Measurements from ENCODE around the gene PRKN.

Gene PRKN

GRCh38 chr6:162237331-162237730 is 490.2 kb downstream of the PRKN start:
- no peaks in the 10 kb centered on the region for H3K9me3 Mint-ChIP-seq
- H3K4me3 Mint-ChIP-seq = no peak overlapping the region
- no peak overlapping the region for H3K27ac Mint-ChIP-seq
- no peaks in the 10 kb centered on the region for H3K4me1 Mint-ChIP-seq (ENCODE audit: low read depth)
- no peak for DNase-seq
- H3K36me3 Mint-ChIP-seq (ENCODE audit: low read depth) = no peaks in the 10 kb centered on the region
- H3K27me3 Mint-ChIP-seq = no peaks in the 10 kb centered on the region

DNA sequence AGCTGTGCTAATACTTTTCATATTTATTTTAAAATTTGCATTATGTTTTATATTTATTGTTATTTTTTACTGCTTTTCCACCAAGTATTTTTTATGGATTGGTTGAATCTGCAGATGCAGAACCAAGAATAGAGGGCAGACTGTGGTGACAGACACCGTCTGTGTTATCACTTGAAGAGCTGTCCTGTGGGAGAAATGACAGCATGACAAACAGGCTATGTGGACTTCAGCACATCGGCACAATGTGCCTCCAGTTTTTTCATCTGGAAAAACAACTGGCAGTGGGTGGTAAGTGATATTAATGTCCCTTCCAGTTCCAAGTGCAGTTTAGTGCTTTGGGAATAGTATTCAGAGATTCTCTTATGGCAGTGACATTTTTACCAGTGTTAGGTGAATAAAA is 492.9 kb downstream of the PRKN start:
- DNase-seq = no peak
- Mint-ChIP-seq H3K27ac (no peak overlapping the region), H3K36me3 (ENCODE audit: low read depth) (no peaks in the 10 kb centered on the region), H3K4me1 (ENCODE audit: low read depth) (no peaks in the 10 kb centered on the region), H3K4me3 (no peak overlapping the region), H3K9me3 (no peaks in the 10 kb centered on the region), H3K27me3 (no peaks in the 10 kb centered on the region)

DNA sequence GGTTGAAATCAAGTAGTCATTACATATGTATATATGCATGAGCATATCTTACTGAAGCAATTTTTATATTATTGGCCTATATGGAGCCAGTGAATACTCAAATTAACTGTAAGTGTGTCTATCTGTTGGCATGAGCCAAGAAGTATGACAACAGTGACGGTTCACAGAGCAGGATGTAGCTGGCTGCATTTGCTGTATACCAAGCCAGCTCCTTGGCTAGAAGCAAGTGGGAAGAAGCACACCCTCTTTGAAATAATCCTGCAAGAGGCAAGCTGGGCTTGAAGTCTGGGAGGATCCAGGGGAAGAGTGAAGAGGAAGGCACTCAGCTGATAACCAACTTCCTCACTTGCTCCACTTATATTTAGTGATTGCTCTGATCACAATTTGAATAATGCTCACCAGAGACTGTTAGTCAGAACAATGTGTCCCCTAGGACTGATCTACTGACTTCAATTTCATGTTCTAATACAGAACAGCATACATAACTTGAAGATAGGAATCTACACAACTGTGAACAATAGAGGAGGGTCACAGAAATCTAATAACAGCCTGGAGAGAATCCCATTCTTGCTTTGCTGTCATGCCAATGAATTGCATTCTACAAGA is 497.3 kb downstream of the PRKN start:
- no peak for DNase-seq
- no peaks in the 10 kb centered on the region for H3K4me1 Mint-ChIP-seq (ENCODE audit: low read depth)
- no peak overlapping the region for H3K4me3 Mint-ChIP-seq
- peaks cover 6% of the 10 kb centered on the region for H3K9me3 Mint-ChIP-seq
- no peaks in the 10 kb centered on the region for H3K27me3 Mint-ChIP-seq
- peaks cover 1% of the 10 kb centered on the region for H3K36me3 Mint-ChIP-seq (ENCODE audit: low read depth)
- no peak overlapping the region for H3K27ac Mint-ChIP-seq

- H3K27ac Mint-ChIP-seq = no peak overlapping the region
- DNase-seq = no peak
- H3K4me3 Mint-ChIP-seq = no peak overlapping the region
- peaks cover 1% of the 10 kb centered on the region for H3K36me3 Mint-ChIP-seq (ENCODE audit: low read depth)
- H3K9me3 Mint-ChIP-seq = peaks cover 8% of the 10 kb centered on the region
- no peaks in the 10 kb centered on the region for H3K4me1 Mint-ChIP-seq (ENCODE audit: low read depth)
- H3K27me3 Mint-ChIP-seq = no peaks in the 10 kb centered on the region
Measured at GRCh38 chr6:162229093-162229492, 498.5 kb downstream of the PRKN start.

GRCh38 chr6:162226803-162227202 is 500.8 kb downstream of the PRKN start:
- Mint-ChIP-seq H3K4me3 (no peak overlapping the region), H3K4me1 (ENCODE audit: low read depth) (no peaks in the 10 kb centered on the region), H3K9me3 (peaks cover 9% of the 10 kb centered on the region), H3K36me3 (ENCODE audit: low read depth) (peaks cover 1% of the 10 kb centered on the region), H3K27me3 (no peaks in the 10 kb centered on the region), H3K27ac (no peak overlapping the region)
- DNase-seq = no peak

GRCh38 chr6:162222521-162222920 is 505.0 kb downstream of the PRKN start:
- no peak overlapping the region for H3K27ac Mint-ChIP-seq
- DNase-seq = no peak
- H3K36me3 Mint-ChIP-seq (ENCODE audit: low read depth) = peaks cover 1% of the 10 kb centered on the region
- peaks cover 9% of the 10 kb centered on the region for H3K9me3 Mint-ChIP-seq
- H3K4me3 Mint-ChIP-seq = no peak overlapping the region
- no peaks in the 10 kb centered on the region for H3K27me3 Mint-ChIP-seq
- no peaks in the 10 kb centered on the region for H3K4me1 Mint-ChIP-seq (ENCODE audit: low read depth)

DNA sequence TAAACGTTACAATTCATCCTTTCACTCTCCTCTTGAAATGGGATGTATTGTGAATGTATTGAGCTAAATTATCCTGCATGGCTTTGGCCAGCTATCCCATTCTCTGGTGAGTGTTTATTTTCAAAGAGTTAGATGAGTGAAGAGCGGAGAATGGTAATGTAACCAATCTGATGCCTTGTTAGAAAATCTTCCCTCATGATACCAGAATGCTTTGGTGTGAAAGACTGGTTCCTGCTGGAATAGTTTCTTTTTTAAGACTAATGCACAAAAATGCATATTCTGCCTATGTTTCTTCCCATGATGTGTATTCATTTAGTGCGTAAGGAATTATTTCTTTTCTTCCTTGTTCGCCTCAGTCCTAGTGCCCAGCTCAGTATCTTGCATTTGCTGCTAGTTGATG is 506.7 kb downstream of the PRKN start:
- DNase-seq = no peak
- Mint-ChIP-seq H3K36me3 (ENCODE audit: low read depth) (no peaks in the 10 kb centered on the region), H3K4me1 (ENCODE audit: low read depth) (no peaks in the 10 kb centered on the region), H3K27me3 (no peaks in the 10 kb centered on the region), H3K9me3 (peaks cover 4% of the 10 kb centered on the region), H3K4me3 (no peak overlapping the region), H3K27ac (no peak overlapping the region)

- H3K27me3 Mint-ChIP-seq = no peaks in the 10 kb centered on the region
- H3K27ac Mint-ChIP-seq = no peak overlapping the region
- H3K4me1 Mint-ChIP-seq (ENCODE audit: low read depth) = no peaks in the 10 kb centered on the region
- DNase-seq = no peak
- no peak overlapping the region for H3K4me3 Mint-ChIP-seq
- peaks cover 3% of the 10 kb centered on the region for H3K9me3 Mint-ChIP-seq
- no peaks in the 10 kb centered on the region for H3K36me3 Mint-ChIP-seq (ENCODE audit: low read depth)
Measured at GRCh38 chr6:162219266-162219665, 508.3 kb downstream of the PRKN start.

GRCh38 chr6:162217811-162218493 is 509.6 kb downstream of the PRKN start:
- no peaks in the 10 kb centered on the region for H3K9me3 Mint-ChIP-seq
- H3K27me3 Mint-ChIP-seq = no peaks in the 10 kb centered on the region
- no peaks in the 10 kb centered on the region for H3K36me3 Mint-ChIP-seq (ENCODE audit: low read depth)
- H3K27ac Mint-ChIP-seq = no peak overlapping the region
- no peak overlapping the region for H3K4me3 Mint-ChIP-seq
- H3K4me1 Mint-ChIP-seq (ENCODE audit: low read depth) = no peaks in the 10 kb centered on the region
- no peak for DNase-seq

DNA sequence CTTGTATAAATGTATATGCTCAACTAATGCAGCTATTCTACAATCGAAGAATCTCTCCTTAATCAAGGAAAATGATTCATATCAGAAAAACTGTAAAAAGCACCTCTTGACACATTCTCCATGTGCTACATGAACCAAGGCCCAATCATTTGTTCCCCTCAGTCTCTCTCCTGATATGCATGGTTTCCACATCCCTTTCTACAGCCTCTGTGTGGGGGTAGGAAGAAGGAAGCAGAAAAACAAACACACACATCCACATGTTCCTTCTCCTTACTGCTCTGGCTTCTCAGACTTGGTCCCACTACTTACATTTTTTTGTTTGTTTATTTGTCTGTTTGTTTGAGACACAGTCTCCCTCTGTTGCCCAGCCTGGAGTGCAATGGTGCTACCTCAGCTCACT is 510.5 kb downstream of the PRKN start:
- H3K4me3 Mint-ChIP-seq = no peak overlapping the region
- no peaks in the 10 kb centered on the region for H3K9me3 Mint-ChIP-seq
- no peaks in the 10 kb centered on the region for H3K36me3 Mint-ChIP-seq (ENCODE audit: low read depth)
- H3K27me3 Mint-ChIP-seq = no peaks in the 10 kb centered on the region
- H3K4me1 Mint-ChIP-seq (ENCODE audit: low read depth) = no peaks in the 10 kb centered on the region
- H3K27ac Mint-ChIP-seq = no peak overlapping the region
- no peak for DNase-seq

GRCh38 chr6:162211777-162212176 is 515.8 kb downstream of the PRKN start:
- Mint-ChIP-seq H3K4me3 (no peak overlapping the region), H3K27me3 (no peaks in the 10 kb centered on the region), H3K9me3 (peaks cover 3% of the 10 kb centered on the region), H3K27ac (no peak overlapping the region), H3K36me3 (ENCODE audit: low read depth) (no peaks in the 10 kb centered on the region), H3K4me1 (ENCODE audit: low read depth) (no peaks in the 10 kb centered on the region)
- DNase-seq = no peak

DNA sequence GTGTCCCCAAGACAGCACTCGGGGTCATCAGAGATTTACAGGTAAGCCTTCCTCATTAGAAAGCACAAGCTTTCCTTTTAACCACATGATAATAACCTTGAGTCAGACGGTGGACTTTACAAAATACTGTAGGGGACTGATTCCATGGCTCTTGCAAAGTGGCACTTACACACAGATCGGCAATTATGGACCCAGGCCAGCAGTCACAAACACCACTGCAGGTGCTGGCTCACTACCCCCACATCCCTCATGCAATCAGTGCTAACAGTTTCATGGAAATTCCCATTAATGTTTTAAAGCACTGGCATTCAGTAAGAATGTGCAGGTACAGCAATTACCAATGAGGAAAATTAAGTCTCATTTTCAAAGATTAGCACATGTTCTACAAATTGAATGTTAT is 516.5 kb downstream of the PRKN start:
- Mint-ChIP-seq H3K27ac (no peak overlapping the region), H3K9me3 (peaks cover 3% of the 10 kb centered on the region), H3K4me3 (no peak overlapping the region), H3K4me1 (ENCODE audit: low read depth) (no peaks in the 10 kb centered on the region), H3K27me3 (no peaks in the 10 kb centered on the region), H3K36me3 (ENCODE audit: low read depth) (no peaks in the 10 kb centered on the region)
- no peak for DNase-seq

DNA sequence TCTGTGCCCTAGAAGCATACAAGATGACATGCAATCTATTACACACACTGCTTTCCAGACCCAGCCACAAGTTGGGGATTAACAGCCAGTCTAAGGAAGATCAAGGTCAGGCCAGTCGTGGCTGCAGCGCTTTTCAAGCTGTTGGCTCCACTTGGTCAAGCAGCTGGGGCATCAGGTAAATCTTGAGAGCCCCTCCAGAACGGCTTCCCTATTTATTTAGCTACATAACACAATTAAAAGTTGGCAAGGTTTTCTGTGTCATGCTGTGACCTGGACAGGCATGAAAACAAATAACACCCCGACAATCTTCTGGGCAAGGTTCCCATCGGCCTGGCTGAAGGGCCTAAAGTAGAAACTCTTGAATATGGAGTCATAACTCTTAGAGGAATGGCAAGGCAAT is 524.3 kb downstream of the PRKN start:
- Mint-ChIP-seq H3K4me1 (ENCODE audit: low read depth) (no peaks in the 10 kb centered on the region), H3K36me3 (ENCODE audit: low read depth) (no peaks in the 10 kb centered on the region), H3K4me3 (no peak overlapping the region), H3K27me3 (no peaks in the 10 kb centered on the region), H3K27ac (no peak overlapping the region), H3K9me3 (no peaks in the 10 kb centered on the region)
- no peak for DNase-seq

DNA sequence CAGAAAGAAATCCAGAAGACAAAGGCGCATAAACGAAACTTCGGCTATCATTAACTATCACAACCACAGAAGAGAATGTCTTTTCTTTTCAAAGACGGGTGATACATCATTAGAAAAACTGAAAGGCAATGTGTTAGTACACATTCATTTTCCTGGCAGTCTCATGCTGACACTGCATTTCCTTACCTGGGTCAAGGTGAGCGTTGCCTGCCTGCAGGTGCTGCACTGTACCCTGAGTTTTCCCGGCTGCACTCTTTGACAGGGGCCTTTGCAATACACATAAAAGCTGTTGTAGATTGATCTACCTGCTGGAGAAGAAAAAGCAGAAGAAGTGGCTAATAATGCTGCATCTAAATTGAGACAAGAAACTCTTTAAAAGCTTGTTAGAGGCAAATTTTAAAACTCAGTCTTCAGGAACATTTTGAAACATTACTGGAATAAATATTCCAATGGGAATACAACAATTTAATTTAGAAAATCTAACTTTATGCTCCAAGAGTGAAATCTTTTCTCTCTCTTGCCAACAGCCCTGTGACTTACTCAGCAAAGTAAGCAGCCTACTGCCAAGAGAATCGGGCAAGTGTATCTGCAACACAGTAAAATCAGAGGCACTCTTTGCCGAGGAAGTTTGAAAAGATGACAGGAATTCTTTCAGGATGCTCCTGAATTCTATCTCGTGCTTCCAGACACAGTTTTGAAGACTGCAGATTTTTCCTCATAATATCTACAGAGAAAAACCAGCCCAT is 526.4 kb downstream of the PRKN start:
- no peak overlapping the region for H3K4me3 Mint-ChIP-seq
- H3K9me3 Mint-ChIP-seq = no peaks in the 10 kb centered on the region
- H3K4me1 Mint-ChIP-seq (ENCODE audit: low read depth) = no peaks in the 10 kb centered on the region
- no peak for DNase-seq
- no peaks in the 10 kb centered on the region for H3K27me3 Mint-ChIP-seq
- no peak overlapping the region for H3K27ac Mint-ChIP-seq
- H3K36me3 Mint-ChIP-seq (ENCODE audit: low read depth) = no peaks in the 10 kb centered on the region

GRCh38 chr6:162200041-162200440 is 527.5 kb downstream of the PRKN start:
- no peak for DNase-seq

More at GRCh38 chr6:162200041-162200440, 527.5 kb downstream of the PRKN start:
- H3K27ac Mint-ChIP-seq = no peak overlapping the region
- H3K27me3 Mint-ChIP-seq = no peaks in the 10 kb centered on the region
- H3K4me3 Mint-ChIP-seq = no peak overlapping the region
- H3K4me1 Mint-ChIP-seq (ENCODE audit: low read depth) = no peaks in the 10 kb centered on the region
- H3K9me3 Mint-ChIP-seq = no peaks in the 10 kb centered on the region
- no peaks in the 10 kb centered on the region for H3K36me3 Mint-ChIP-seq (ENCODE audit: low read depth)
